Cardiac muscle cell (in vitro differentiated cells and primary cell): ENCODE results near the gene EPS8L3. TPM values are rescaled to one million over a fixed set of nuclear protein-coding genes. Genes with fewer than 3 reads are reported as not detected.
"Not testable (repeated sequence)": the region's sequence is repeated elsewhere in the genome, so short reads cannot be mapped to it uniquely, and the experiment has no call there.

Source experiments
- DNase-seq, 2 donors: peaks; one replicate each; pipeline versions ENCODE4 v3.0.0 to v3.0.0-alpha.2; 2010 to 2017; ENCODE audit warnings: low read depth in 1 of 2, low spot score in 1 of 2
- H3K27ac ChIP-seq: fragments of 200-600 bp; sonication (generic); 2 replicates; pipeline ENCODE4 v1.5.1; 2016
- H3K27me3 ChIP-seq: fragments of 200-600 bp; sonication (generic); 2 replicates; pipeline ENCODE4 v1.6.0; 2016; ENCODE audit warnings: control low read depth
- H3K36me3 ChIP-seq: fragments of 200-600 bp; sonication (generic); 2 replicates; pipeline ENCODE4 v1.5.1; 2016; ENCODE audit warnings: control low read depth
- H3K4me1 ChIP-seq: fragments of 200-600 bp; sonication (generic); 2 replicates; pipeline ENCODE4 v1.8.1; 2017; ENCODE audit warnings: low read depth, mild to moderate bottlenecking, mixed run types
- H3K4me3 ChIP-seq: fragments of 200-600 bp; sonication (generic); 2 replicates; pipeline ENCODE4 v1.5.1; 2016; ENCODE audit warnings: mild to moderate bottlenecking
- H3K9me3 ChIP-seq: fragments of 200-600 bp; sonication (generic); 2 replicates; pipeline ENCODE4 v1.5.1; 2017; ENCODE audit warnings: low read depth, mild to moderate bottlenecking, control low read depth
- CTCF ChIP-seq: IDR thresholded peaks from 2 replicates; pipeline ENCODE4 v1.5.1; 2012; ENCODE audit warnings: low read depth, mild to moderate bottlenecking, low read length
- polyA plus RNA-seq: library from polyadenylated mRNA; unstranded; fragments of >200 nt; fragmentation: Nextera tagmentation; extraction: Ambion mirVana; gene quantifications from 2 replicates; pipeline ENCODE4 v1.2.1, GENCODE V29; 2016
- total RNA-seq: library from RNA; depleted of rRNA; stranded (reverse); fragments of >200 nt; gene quantifications from 2 replicates; pipeline ENCODE4 v1.2.3, GENCODE V29; 2016

EPS8L3 gene
- total and polyA plus RNA-seq, 2 experiments from 2014 or later: 0.28 TPM; not detected in 1

GRCh38 chr1:109751531-109752260, 12.0 kb downstream of the EPS8L3 start:
- TF ChIP-seq CTCF: no peak
- Histone ChIP-seq H3K27ac (no peak overlapping the region), H3K4me1 (no peaks in the 10 kb centered on the region), H3K27me3 (no peaks in the 10 kb centered on the region), H3K9me3 (no peaks in the 10 kb centered on the region), H3K4me3 (no peak overlapping the region), H3K36me3 (no peaks in the 10 kb centered on the region)
- no peak for DNase-seq

GRCh38 chr1:109750920-109751319, 12.8 kb downstream of the EPS8L3 start:
- H3K36me3 ChIP-seq: no peaks in the 10 kb centered on the region
- DNase-seq: no peak
- no peaks in the 10 kb centered on the region for H3K4me1 ChIP-seq
- no peak for TF ChIP-seq CTCF
- no peak overlapping the region for H3K4me3 ChIP-seq
- H3K9me3 ChIP-seq: no peaks in the 10 kb centered on the region
- no peaks in the 10 kb centered on the region for H3K27me3 ChIP-seq
- H3K27ac ChIP-seq: no peak overlapping the region

GRCh38 chr1:109750241-109750882, 13.4 kb downstream of the EPS8L3 start:
- no peak for DNase-seq
- Histone ChIP-seq H3K27me3 (no peaks in the 10 kb centered on the region), H3K9me3 (no peaks in the 10 kb centered on the region), H3K36me3 (no peaks in the 10 kb centered on the region), H3K4me1 (no peaks in the 10 kb centered on the region), H3K27ac (no peak overlapping the region), H3K4me3 (no peak overlapping the region)
- TF ChIP-seq CTCF: no peak

GRCh38 chr1:109749221-109749620, 14.5 kb downstream of the EPS8L3 start:
- Histone ChIP-seq H3K36me3 (no peaks in the 10 kb centered on the region), H3K27me3 (no peaks in the 10 kb centered on the region), H3K4me3 (no peak overlapping the region), H3K27ac (no peak overlapping the region), H3K9me3 (no peaks in the 10 kb centered on the region), H3K4me1 (no peaks in the 10 kb centered on the region)
- no peak for DNase-seq
- no peak for TF ChIP-seq CTCF

GRCh38 chr1:109748311-109748710, 15.4 kb downstream of the EPS8L3 start:
- not testable (repeated sequence) for H3K27ac ChIP-seq, DNase-seq, H3K9me3 ChIP-seq

GRCh38 chr1:109740615-109741373, 22.9 kb downstream of the EPS8L3 start, which contains the start of gene GSTM3:
GSTM3 (minus strand) TSS chr1:109741038; CDS start chr1:109740287, 751 bp downstream.
- no peaks in the 10 kb centered on the region for H3K27me3 ChIP-seq

More at GRCh38 chr1:109748311-109748710, 15.4 kb downstream of the EPS8L3 start:
- not testable (repeated sequence) for H3K27me3 ChIP-seq, H3K36me3 ChIP-seq, H3K4me1 ChIP-seq, H3K4me3 ChIP-seq

More at GRCh38 chr1:109740615-109741373, 22.9 kb downstream of the EPS8L3 start, which contains the start of gene GSTM3:
- no peak for DNase-seq
- H3K4me1 ChIP-seq: peaks cover 5% of the 10 kb centered on the region
- H3K4me3 ChIP-seq: peak within 1 kb of the TSS; percentile 53
- no peaks in the 10 kb centered on the region for H3K9me3 ChIP-seq
- TF ChIP-seq CTCF: no peak
- H3K27ac ChIP-seq: peak within 1 kb of the TSS; percentile 64
- peaks cover 20% of the 10 kb centered on the region for H3K36me3 ChIP-seq
